H1 (cell line): ENCODE data around the gene MAP4K4. TPM values are rescaled to one million over a fixed set of nuclear protein-coding genes. Genes with fewer than 3 reads are reported as not detected.
A peak's percentile ranks its signal among the peaks of the same experiment; 100 is the strongest.

ENCODE experiments used
- CTCF ChIA-PET: fragments of 300-600 bp; sonication (Branson Sonifier 250); formaldehyde crosslinking; loops from one replicate; lab custom pipeline; 2021; ENCODE audit not compliant: partially characterized antibody; lab: Charles Lee
- POLR2A ChIA-PET: fragments of 300-600 bp; sonication (Branson Sonifier 250); formaldehyde crosslinking; loops from one replicate; lab custom pipeline; 2021; ENCODE audit warnings: inconsistent platforms; ENCODE audit not compliant: partially characterized antibody; lab: Charles Lee
- DNase-seq, 2 experiments: peaks; one replicate each; pipeline versions ENCODE4 v3.0.0 to v3.0.0-alpha.2; 2010 to 2022; ENCODE audit warnings: low spot score in 2 of 2, low read depth in 1 of 2, mixed read lengths in 1 of 2
- FAIRE-seq: peaks from 2 replicates; lab custom pipeline; 2011; peaks lifted over from hg19 to GRCh38; lab: Jason Lieb, UNC
- H2AFZ ChIP-seq: 2 replicates; pipeline ENCODE4 v1.8.1; 2012; ENCODE audit warnings: low read length, inconsistent platforms
- H2AK5ac ChIP-seq: 2 replicates; pipeline ENCODE4 v1.6.1; 2013; ENCODE audit warnings: low read depth, low read length
- H2BK120ac ChIP-seq: replicated peaks from 2 replicates; pipeline ENCODE3; 2013; ENCODE audit warnings: low read depth, low read length, inconsistent platforms
- H2BK12ac ChIP-seq: 2 replicates; pipeline ENCODE4 v1.6.1; 2013; ENCODE audit warnings: low read depth, low read length
- H2BK15ac ChIP-seq: 2 replicates; pipeline ENCODE4 v1.6.1; 2013; ENCODE audit warnings: low read length
- H2BK20ac ChIP-seq: 2 replicates; pipeline ENCODE4 v1.6.1; 2013; ENCODE audit warnings: low read length
- H2BK5ac ChIP-seq: 2 replicates; pipeline ENCODE4 v1.6.1; 2013; ENCODE audit warnings: low read depth, low read length
- H3K14ac ChIP-seq: 2 replicates; pipeline ENCODE4 v1.6.1; 2013; ENCODE audit warnings: inconsistent platforms; ENCODE audit not compliant: insufficient read length
- H3K18ac ChIP-seq: 2 replicates; pipeline ENCODE4 v1.6.1; 2013; ENCODE audit warnings: low read length; ENCODE audit errors: extremely low read depth
- H3K23ac ChIP-seq: 2 replicates; pipeline ENCODE4 v1.6.1; 2013; ENCODE audit warnings: inconsistent platforms; ENCODE audit not compliant: insufficient read length
- H3K23me2 ChIP-seq: 2 replicates; pipeline ENCODE4 v1.6.1; 2013; ENCODE audit warnings: low read depth, low read length
- H3K27ac ChIP-seq: 2 replicates; pipeline ENCODE4 v1.6.1; 2011; ENCODE audit warnings: low read depth, low read length, inconsistent platforms
- H3K27me3 ChIP-seq, 4 experiments: replicated peaks in 1 of 4; 1 replicate in 1 of 4; 2 replicates in 3 of 4; pipeline versions ENCODE4 v1.6.1 to v1.8.1; 2011 to 2013; ENCODE audit warnings: low read length in 3 of 4, mild to moderate bottlenecking in 3 of 4, inconsistent platforms in 2 of 4, mixed read lengths in 2 of 4, moderate library complexity in 1 of 4; ENCODE audit not compliant: control insufficient read depth in 3 of 4, insufficient read depth in 3 of 4; ENCODE audit errors: extremely low read depth in 1 of 4
- H3K36me3 ChIP-seq, 4 experiments: 2 replicates each; pipeline versions ENCODE4 v1.6.1 to v1.8.1; 2011 to 2013; ENCODE audit warnings: mild to moderate bottlenecking in 4 of 4, low read length in 3 of 4, moderate library complexity in 2 of 4, control low read depth in 1 of 4, inconsistent platforms in 1 of 4; ENCODE audit not compliant: insufficient read depth in 4 of 4, control insufficient read depth in 2 of 4
- H3K4ac ChIP-seq: replicated peaks from 2 replicates; pipeline ENCODE3; 2013; ENCODE audit warnings: low read length, low read depth, mixed read lengths, inconsistent platforms; ENCODE audit not compliant: insufficient read length
- H3K4me1 ChIP-seq, 4 experiments: replicated peaks in 1 of 4; 1 replicate in 1 of 4; 2 replicates in 3 of 4; pipeline versions ENCODE4 v1.6.1 to v1.8.1; 2011 to 2013; ENCODE audit warnings: low read length in 3 of 4, inconsistent platforms in 2 of 4, mixed read lengths in 1 of 4; ENCODE audit not compliant: insufficient read depth in 4 of 4, control insufficient read depth in 3 of 4
- H3K4me2 ChIP-seq, 2 experiments: 2 replicates each; pipeline versions ENCODE4 v1.6.1 to v1.8.1; 2011 to 2013; ENCODE audit warnings: low read depth in 2 of 2, low read length in 2 of 2, control low read depth in 1 of 2, inconsistent platforms in 1 of 2, mild to moderate bottlenecking in 1 of 2; ENCODE audit not compliant: insufficient read depth in 1 of 2
- H3K4me3 ChIP-seq, 4 experiments: fragments of 200-600, 300-600 bp in 1 of 4; sonication (generic), shearing (Covaris generic), sonication (Bioruptor Twin) in 1 of 4; 2 replicates each; pipeline versions ENCODE4 v1.5.1 to v1.8.1; 2011 to 2016; ENCODE audit warnings: low read length in 4 of 4, low read depth in 3 of 4, control low read depth in 2 of 4, inconsistent platforms in 2 of 4, mild to moderate bottlenecking in 2 of 4, mixed read lengths in 1 of 4, moderate library complexity in 1 of 4; ENCODE audit not compliant: insufficient read depth in 2 of 4; ENCODE audit errors: extremely low read depth in 1 of 4
- H3K56ac ChIP-seq: replicated peaks from 2 replicates; pipeline ENCODE3; 2013; ENCODE audit warnings: low read depth, mild to moderate bottlenecking, mixed read lengths, low read length, inconsistent platforms; ENCODE audit not compliant: insufficient read length
- H3K79me1 ChIP-seq: 2 replicates; pipeline ENCODE4 v1.6.1; 2013; ENCODE audit warnings: low read depth, low read length, control low read depth
- H3K79me2 ChIP-seq, 2 experiments: 2 replicates each; pipeline versions ENCODE4 v1.6.1 to v1.8.1; 2012 to 2013; ENCODE audit warnings: low read length in 2 of 2, mild to moderate bottlenecking in 2 of 2, inconsistent platforms in 1 of 2; ENCODE audit not compliant: insufficient read depth in 2 of 2, control insufficient read depth in 1 of 2
- H3K9ac ChIP-seq, 4 experiments: replicated peaks in 1 of 4; 1 replicate in 1 of 4; 2 replicates in 3 of 4; pipeline versions ENCODE4 v1.6.1 to v1.8.1; 2011 to 2013; ENCODE audit warnings: low read depth in 3 of 4, low read length in 3 of 4, control low read depth in 2 of 4, mild to moderate bottlenecking in 2 of 4, moderate library complexity in 2 of 4, inconsistent platforms in 1 of 4; ENCODE audit errors: extremely low read depth in 1 of 4
- H3K9me3 ChIP-seq, 2 experiments: 2 replicates each; pipeline versions ENCODE4 v1.6.1 to v1.8.1; 2012 to 2013; ENCODE audit warnings: mild to moderate bottlenecking in 2 of 2, moderate library complexity in 2 of 2, control low read depth in 1 of 2, inconsistent platforms in 1 of 2, low read depth in 1 of 2, low read length in 1 of 2, mixed read lengths in 1 of 2; ENCODE audit not compliant: insufficient read depth in 2 of 2
- H4K20me1 ChIP-seq, 2 experiments: replicated peaks in 1 of 2; 2 replicates each; pipeline versions ENCODE3 to v1.8.1; 2011 to 2013; ENCODE audit warnings: inconsistent platforms in 2 of 2, low read length in 2 of 2, mild to moderate bottlenecking in 1 of 2; ENCODE audit not compliant: insufficient read depth in 2 of 2, control insufficient read depth in 1 of 2
- H4K5ac ChIP-seq: 2 replicates; pipeline ENCODE4 v1.6.1; 2013; ENCODE audit warnings: low read length, low read depth, mixed read lengths, inconsistent platforms; ENCODE audit not compliant: insufficient read length
- H4K8ac ChIP-seq: 2 replicates; pipeline ENCODE4 v1.8.0; 2013; ENCODE audit warnings: mild to moderate bottlenecking, moderate library complexity, low read length, inconsistent platforms; ENCODE audit not compliant: insufficient read depth; ENCODE audit errors: extremely low read depth
- H4K91ac ChIP-seq: replicated peaks from 2 replicates; pipeline ENCODE3; 2013; ENCODE audit warnings: low read length, mixed read lengths, inconsistent platforms; ENCODE audit not compliant: insufficient read length
- CTCF ChIP-seq, 3 experiments: IDR thresholded peaks; 1 replicate in 2 of 3; 2 replicates in 1 of 3; pipeline versions ENCODE4 v1.5.1 to v1.6.1; 2011; ENCODE audit warnings: low read length in 3 of 3, mild to moderate bottlenecking in 3 of 3, inconsistent platforms in 2 of 3, low read depth in 1 of 3, moderate library complexity in 1 of 3; ENCODE audit not compliant: insufficient read depth in 1 of 3; ENCODE audit errors: control extremely low read depth in 1 of 3
- RAD21 ChIP-seq, 2 experiments: IDR thresholded peaks in 1 of 2; conservative IDR thresholded peaks in 1 of 2; 2 replicates each; pipeline ENCODE4 v1.6.1; 2011; ENCODE audit warnings: low read depth in 2 of 2, low read length in 2 of 2, improper control_type of control experiment in 1 of 2, inconsistent platforms in 1 of 2, mild to moderate bottlenecking in 1 of 2, moderate library complexity in 1 of 2
- TAF1 ChIP-seq: IDR thresholded peaks from 2 replicates; pipeline ENCODE4 v1.6.1; 2011; ENCODE audit warnings: mild to moderate bottlenecking, low read depth, low read length
- WGBS, 2 experiments: shearing (Covaris generic) in 1 of 2; methylation state at CpG; one replicate each; pipeline versions ENCODE4 v1.1.6 to v1.1.7; 2013 to 2015; ENCODE audit warnings: low lambda C conversion rate in 2 of 2, mixed read lengths in 2 of 2, inconsistent platforms in 1 of 2, low coverage in 1 of 2, missing lambda C conversion rate in 1 of 2; ENCODE audit not compliant: insufficient replicate concordance in 2 of 2, insufficient coverage in 1 of 2, insufficient read length in 1 of 2; ENCODE audit errors: extremely low coverage in 1 of 2, missing lambda C conversion rate in 1 of 2; 5-methylcytosine and 5-hydroxymethylcytosine counted together
- polyA plus RNA-seq, 7 experiments: library from polyadenylated mRNA; depleted of rRNA in 3 of 7; stranded (reverse) in 5 of 7; unstranded in 2 of 7; fragments of >200 nt in 5 of 7; fragments of 200-250 nt in 2 of 7; gene quantifications; 1 replicate in 5 of 7; 2 replicates in 1 of 7; 4 replicates in 1 of 7; pipeline versions ENCODE4 v1.2.1 to v1.2.3, GENCODE V29; 2011 to 2013; ENCODE audit warnings: missing spikeins in 2 of 7, mixed read lengths in 2 of 7
- total RNA-seq: library from RNA; stranded (reverse); fragmentation: NEBNext Ultra II Directional; extraction: Animal tissue kit (Norgen Biotek cat#: 25700); gene quantifications from 2 replicates; pipeline ENCODE4 v1.2.1, GENCODE V29; 2021

Gene MAP4K4
- total and polyA plus RNA-seq, 2 of the 8 experiments (the other 6 are each of a cell fraction or from before 2014, with no cell fraction given), result 53.2 to 138 TPM

- Histone ChIP-seq H4K91ac (no peak overlapping the region), H2AK5ac (no peak overlapping the region), H3K9me3 (no peaks in the 10 kb centered on the region), H4K5ac (no peak overlapping the region), H3K4me3 (no peak overlapping the region), H2BK15ac (no peak overlapping the region), H3K36me3 (no peaks in the 10 kb centered on the region), H3K9ac (no peak overlapping the region), H3K79me1 (peaks cover 5% of the 10 kb centered on the region), H3K4me1 (peaks cover 0 to 25% (median 7%) of the 10 kb centered on the region in 4 experiments; a peak in 3 of 7 replicates), H3K23ac (no peak overlapping the region), H3K27me3 (no peaks in the 10 kb centered on the region), H3K27ac (no peak overlapping the region), H3K14ac (no peak overlapping the region), H2BK12ac (no peak overlapping the region), H3K79me2 (peaks cover 16 to 97% of the 10 kb centered on the region in 2 experiments), H3K18ac (no peak overlapping the region), H2BK120ac (no peak overlapping the region), H4K8ac (no peak overlapping the region), H3K4ac (no peak overlapping the region), H4K20me1 (peaks cover 2 to 7% of the 10 kb centered on the region in 2 experiments), H2BK20ac (no peak overlapping the region), H3K56ac (no peak overlapping the region), H3K23me2 (no peaks in the 10 kb centered on the region; the same call in 1 of the 2 replicates), H2AFZ (no peak overlapping the region), H2BK5ac (no peak overlapping the region), H3K4me2 (no peak overlapping the region)
- WGBS, 2 experiments, result 86% methylated on average over 14 of the region's 14 CpGs; no CpG with 5 or more reads in 1 of the 2 experiments
- ChIA-PET CTCF (interaction anchor here (1.0 to 3.4 kb wide), 4 partner anchors 9 to 23 kb away, joined by 3 to 19 read pairs (median 8); no protein-coding TSS in a partner anchor), POLR2A (no interaction called here)
- DNase-seq (no peak), FAIRE-seq (no peak)
- TF ChIP-seq CTCF (IDR thresholded peaks at IDR 0.05; ENCODE audit: control extremely low read depth in 1 of 3, insufficient read depth in 1 of 3, low read depth in 1 of 3, low read length in 3 of 3) (peak in 1 of 3 experiments; percentile 18; a peak in 1 of 4 replicates), RAD21 (IDR thresholded peaks at IDR 0.05 in 1 of 2, conservative IDR thresholded peaks at IDR 0.05 in 1 of 2; ENCODE audit: low read depth in 2 of 2, low read length in 2 of 2) (0 out of 4 replicates have a peak, but pooled peaks of 1 of the 2 experiments have one; percentile 7), TAF1 (no peak)
Observed at GRCh38 chr2:101815739-101816391, 118.4 kb downstream of the MAP4K4 start.
